GM21723 (cell line): ENCODE measurements around the gene KCNQ1.

ENCODE experiments used
- ATAC-seq: cut with Tn5 transposase; IDR thresholded peaks from one replicate; pipeline ENCODE4 v1.9.1; 2021; ENCODE audit warnings: mild to moderate bottlenecking, moderate library complexity; ENCODE audit not compliant: unreplicated experiment

KCNQ1 gene

GRCh38 chr11:2783536-2784082 lies 338.8 kb downstream of the KCNQ1 start:
- no peak for ATAC-seq

GRCh38 chr11:2787816-2788167 lies 343.0 kb downstream of the KCNQ1 start:
- no peak for ATAC-seq

GRCh38 chr11:2788168-2789071 lies 343.6 kb downstream of the KCNQ1 start:
- ATAC-seq: no peak

- ATAC-seq: no peak
These were observed 344.5 kb downstream of the KCNQ1 start for GRCh38 chr11:2789331-2789730.

GRCh38 chr11:2789791-2790567 lies 345.2 kb downstream of the KCNQ1 start:
- ATAC-seq: no peak

DNA sequence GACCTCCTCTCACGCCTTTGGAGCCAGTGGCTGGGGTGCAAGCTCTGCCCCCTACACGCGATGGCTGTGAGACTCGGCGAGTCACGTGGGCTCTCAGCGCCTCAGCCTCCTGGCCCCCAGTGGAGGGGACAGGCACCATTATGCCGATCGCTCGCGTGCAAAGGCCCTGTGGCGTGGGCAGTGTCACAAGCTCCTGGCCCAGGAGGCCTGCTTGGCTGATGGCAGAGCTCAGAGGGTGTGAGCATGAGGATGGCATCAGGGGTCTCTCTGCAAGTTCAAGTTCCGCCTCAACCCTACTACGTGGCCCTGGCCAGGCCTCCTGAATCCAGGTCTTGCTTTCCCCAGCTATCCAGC lies 345.7 kb downstream of the KCNQ1 start:
- ATAC-seq: no peak

GRCh38 chr11:2791139-2791520 lies 346.3 kb downstream of the KCNQ1 start:
- ATAC-seq: no peak

DNA sequence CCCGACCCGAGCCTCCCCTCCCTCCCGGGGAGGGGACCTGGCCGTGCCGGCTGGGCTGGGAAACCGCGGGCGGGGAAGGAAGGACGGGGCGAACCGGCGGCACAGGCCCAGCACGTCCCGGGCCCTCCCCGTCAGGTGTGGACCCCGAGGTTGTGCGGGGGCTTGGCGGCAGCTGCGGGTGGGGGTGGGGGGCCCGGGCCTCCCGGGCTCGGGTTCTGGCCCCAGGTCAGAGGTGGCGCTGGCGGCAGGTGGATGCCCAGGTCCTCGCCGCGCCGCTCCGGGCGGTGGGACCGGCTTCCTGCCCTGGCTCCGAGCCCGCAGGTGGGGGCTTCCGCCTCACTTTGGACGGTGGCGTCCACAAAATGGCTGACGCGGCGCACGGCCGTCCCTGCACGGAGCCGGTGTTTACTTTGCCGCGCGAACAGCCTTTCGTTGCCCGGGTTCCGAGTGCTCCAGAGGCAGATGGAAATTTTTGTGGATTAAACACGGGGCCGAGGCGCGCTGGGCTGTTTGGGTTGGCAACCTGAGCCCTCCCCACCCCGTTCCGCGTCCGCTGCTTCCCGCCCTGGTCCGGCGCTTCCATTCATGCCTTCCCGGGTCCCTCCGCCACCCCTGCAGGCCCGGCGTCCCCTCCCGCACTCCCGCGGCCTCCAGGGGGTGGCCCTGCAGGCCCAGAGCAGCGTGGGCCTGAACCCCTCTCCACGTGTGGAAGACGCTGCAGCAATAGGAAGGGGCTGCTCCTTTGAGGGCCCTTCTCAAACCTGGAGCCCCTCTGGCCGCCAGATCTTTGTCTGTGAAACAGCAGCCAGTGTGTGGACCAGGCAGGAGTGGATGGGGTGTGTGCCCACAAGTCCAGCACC lies 346.9 kb downstream of the KCNQ1 start:
- no peak for ATAC-seq

DNA sequence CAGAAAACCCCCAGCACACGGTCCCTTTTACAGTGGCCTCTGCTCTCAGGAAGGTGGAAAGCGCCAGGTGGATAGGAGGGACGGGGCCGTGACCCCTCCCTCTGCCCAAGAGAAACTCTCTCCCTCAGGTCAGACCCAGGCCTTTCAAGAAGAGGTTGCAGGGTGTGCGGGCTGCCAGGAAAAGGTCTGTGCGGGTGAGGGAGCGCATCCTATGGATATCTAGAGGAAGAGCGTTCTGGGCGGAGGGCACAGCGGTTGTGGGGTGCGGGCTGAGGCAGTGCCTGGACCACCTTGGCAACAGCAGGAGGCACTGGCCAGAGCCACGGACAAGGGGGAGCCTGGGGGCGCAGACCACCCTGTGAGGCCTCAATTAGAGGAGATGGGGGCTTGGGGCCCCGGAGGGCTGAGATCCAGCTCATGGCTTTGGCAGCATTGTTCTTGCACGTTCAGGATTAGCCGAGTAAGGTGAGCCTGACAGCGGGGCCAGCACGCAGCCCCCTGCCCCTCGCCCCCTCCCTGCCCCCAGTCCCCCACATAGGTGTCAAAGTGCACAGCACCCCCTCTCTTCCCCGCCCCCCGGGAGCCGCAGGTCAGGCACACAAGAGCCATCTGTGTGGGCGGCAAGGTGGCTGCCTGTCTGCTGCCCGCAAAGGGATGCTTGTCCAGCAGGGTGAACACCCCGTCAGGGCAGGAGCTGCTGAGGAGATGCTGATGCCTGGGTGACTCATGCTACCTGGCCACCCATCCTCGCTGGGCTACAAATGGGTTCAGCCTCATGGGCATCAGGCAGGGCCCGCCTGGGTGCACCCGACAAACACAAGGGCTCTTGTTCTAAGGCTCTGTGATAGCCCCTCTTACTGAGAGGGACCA lies 347.8 kb downstream of the KCNQ1 start:
- ATAC-seq: no peak

DNA sequence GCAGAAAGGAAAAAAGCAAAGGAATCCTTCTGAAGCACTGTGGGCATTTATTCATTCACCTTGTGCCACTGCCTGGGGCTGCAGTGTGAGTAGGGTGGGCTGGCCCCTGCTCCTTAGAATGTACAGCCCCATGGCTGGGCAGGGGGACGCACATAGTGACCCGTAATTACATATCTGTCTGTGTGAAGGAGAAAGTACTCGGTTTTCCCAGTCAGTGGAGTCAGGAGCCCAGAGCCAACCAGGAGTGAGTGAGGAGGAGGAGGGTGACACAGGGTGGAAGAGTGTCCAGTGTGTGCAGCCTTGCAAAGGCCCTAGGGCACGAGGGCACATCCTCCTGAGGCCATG lies 348.9 kb downstream of the KCNQ1 start:
- no peak for ATAC-seq

GRCh38 chr11:2794046-2794967 lies 349.5 kb downstream of the KCNQ1 start:
- ATAC-seq: no peak

DNA sequence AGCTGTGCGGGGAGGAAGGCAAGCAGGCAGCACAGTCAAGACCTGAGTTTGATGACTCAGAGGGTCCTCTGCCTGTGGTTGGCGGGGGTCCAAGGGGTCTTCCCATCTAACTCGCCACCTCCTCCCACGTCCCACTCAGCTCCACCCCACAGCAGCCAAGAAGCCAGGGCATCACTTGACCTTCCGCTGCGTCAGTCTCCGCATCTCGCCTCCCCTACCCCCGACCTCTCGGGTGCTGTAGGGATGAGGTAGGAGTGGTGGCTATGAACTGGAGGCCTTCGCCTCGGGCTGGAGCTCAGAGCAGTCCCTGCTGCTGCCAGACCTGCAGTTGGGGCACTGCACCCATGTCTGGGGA lies 350.1 kb downstream of the KCNQ1 start:
- ATAC-seq: no peak

DNA sequence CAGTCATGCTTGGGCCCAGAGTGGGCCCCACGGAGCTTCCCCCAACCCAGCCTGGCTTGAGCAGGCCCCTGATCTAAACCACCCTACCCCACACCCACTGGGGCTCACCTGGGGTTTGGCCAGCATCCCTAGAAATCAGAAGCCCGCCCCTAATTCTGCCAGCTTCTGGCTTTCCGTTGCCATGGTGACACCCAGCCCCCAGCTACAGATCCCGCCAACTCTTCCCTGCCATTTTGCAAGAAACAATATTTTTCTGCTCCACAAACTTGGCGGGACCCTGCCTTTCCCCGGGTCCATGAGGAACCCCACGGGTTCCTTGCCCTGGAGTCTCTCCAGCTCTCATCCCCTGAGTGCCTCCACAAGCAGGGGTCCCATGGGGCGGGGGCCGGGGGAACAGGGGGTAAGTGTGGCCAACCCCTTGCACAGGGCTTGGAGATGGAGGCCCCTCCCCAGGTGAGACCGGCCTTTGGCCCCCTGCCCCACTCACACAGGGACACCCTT lies 350.7 kb downstream of the KCNQ1 start:
- no peak for ATAC-seq

GRCh38 chr11:2796091-2796490 lies 351.3 kb downstream of the KCNQ1 start:
- no peak for ATAC-seq

DNA sequence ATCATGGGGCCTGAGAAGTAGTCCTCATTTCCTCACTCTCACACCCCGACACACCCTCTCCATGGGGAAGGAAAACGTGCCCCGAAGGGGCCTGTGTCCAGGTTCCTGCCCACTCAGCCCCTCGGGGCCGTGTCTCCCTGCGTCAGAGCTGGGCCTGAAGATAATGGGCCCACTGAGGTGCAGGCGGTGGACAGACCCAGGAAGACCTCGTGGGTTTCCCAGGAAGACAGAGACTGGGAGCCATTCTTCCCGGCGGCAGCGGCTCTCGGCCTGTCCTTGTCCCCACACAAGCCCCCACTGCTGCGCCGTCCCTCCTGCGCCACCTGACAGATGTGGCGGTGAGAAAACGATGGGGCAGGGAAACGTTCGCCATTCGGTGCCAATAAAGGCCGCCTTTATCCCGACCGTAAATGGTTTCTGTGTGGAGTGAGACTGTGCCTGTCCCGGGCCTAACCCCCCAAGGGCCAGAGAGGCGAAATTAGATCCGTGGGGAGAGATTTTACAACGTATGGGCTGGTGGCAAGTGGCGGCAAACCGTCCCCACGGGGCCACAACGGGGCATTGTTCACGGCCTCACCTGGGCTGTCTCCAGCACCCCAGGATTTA lies 351.8 kb downstream of the KCNQ1 start:
- ATAC-seq: no peak

- ATAC-seq: no peak
These were observed 352.4 kb downstream of the KCNQ1 start for GRCh38 chr11:2797121-2797711.

DNA sequence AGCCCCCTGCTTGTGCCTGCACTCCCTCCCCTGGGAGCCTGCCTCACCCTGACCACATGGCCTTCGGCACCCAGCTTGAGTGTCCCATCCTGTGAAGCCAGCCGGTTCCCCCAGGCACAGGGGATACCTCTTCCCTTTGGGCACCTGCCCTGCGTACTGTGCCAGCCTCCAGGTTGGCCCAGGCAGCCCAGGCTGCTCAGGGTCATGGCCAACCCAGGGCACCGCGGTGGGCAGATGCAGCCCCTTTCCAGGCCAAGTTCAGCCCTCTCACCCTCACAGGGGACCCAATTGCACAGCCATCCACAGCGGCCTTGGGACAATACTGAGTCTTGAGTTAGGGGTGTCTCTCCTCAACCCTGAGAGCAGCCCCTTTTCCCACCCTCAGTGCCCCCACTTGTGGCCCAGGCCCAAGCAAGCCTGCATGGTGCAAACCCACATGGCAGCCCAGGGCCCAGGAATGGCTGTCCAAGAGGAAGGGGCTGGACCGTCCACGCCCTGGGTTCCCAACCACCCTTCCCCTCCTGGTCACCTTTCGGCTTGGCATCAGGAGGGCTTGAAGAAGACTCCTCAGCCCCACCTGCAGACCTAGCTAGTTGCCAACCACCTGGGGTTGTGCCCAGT lies 353.0 kb downstream of the KCNQ1 start:
- no peak for ATAC-seq
